NCI-H345 (cell line): ENCODE measurements around the gene MARS1.

ENCODE experiments used
- DNase-seq: peaks from one replicate; lab custom pipeline; 2025; lab: John Stamatoyannopoulos, UW

The MARS1 gene

GRCh38 chr12:57458665-57459054, 29.2 kb upstream of the MARS1 start:
- DNase-seq = no peak

- peak; percentile 94 for DNase-seq
These were observed 28.7 kb upstream of the MARS1 start for GRCh38 chr12:57459055-57459749.

- DNase-seq = no peak
These were observed 28.0 kb upstream of the MARS1 start, which contains the start of gene GLI1 for GRCh38 chr12:57459750-57460467. Gene GLI1, plus strand, starts transcription at chr12:57459785. Its CDS starts 3,907 bp downstream, at chr12:57463692.

- no peak for DNase-seq
These were observed 27.4 kb upstream of the MARS1 start for GRCh38 chr12:57460468-57460784.

GRCh38 chr12:57460841-57461275, 27.0 kb upstream of the MARS1 start:
- no peak for DNase-seq

- peak; percentile 21 for DNase-seq
These were observed 26.5 kb upstream of the MARS1 start for GRCh38 chr12:57461276-57461916.

GRCh38 chr12:57461917-57462250, 26.0 kb upstream of the MARS1 start:
- no peak for DNase-seq

- DNase-seq = peak; percentile 90
These were observed 25.5 kb upstream of the MARS1 start for GRCh38 chr12:57462251-57462911.

- DNase-seq = no peak
These were observed 25.0 kb upstream of the MARS1 start for GRCh38 chr12:57462912-57463253.

GRCh38 chr12:57464569-57464968, 23.3 kb upstream of the MARS1 start:
- DNase-seq = no peak

GRCh38 chr12:57465030-57465746, 22.7 kb upstream of the MARS1 start:
- no peak for DNase-seq

- no peak for DNase-seq
These were observed 21.9 kb upstream of the MARS1 start for GRCh38 chr12:57465747-57466505.

- no peak for DNase-seq
These were observed 20.5 kb upstream of the MARS1 start for GRCh38 chr12:57467212-57467874.

GRCh38 chr12:57467915-57468314, 20.0 kb upstream of the MARS1 start:
- no peak for DNase-seq

- DNase-seq = no peak
These were observed 18.3 kb upstream of the MARS1 start for GRCh38 chr12:57469296-57470164.

- DNase-seq = no peak
These were observed 17.4 kb upstream of the MARS1 start for GRCh38 chr12:57470286-57470969.

- DNase-seq = no peak
These were observed 16.8 kb upstream of the MARS1 start for GRCh38 chr12:57470970-57471656.

- no peak for DNase-seq
These were observed 16.2 kb upstream of the MARS1 start for GRCh38 chr12:57471661-57472060.

GRCh38 chr12:57472391-57472790, 15.5 kb upstream of the MARS1 start:
- no peak for DNase-seq
